HG03521 (cell line): ENCODE results near the gene CCNF.

Experiments
- ATAC-seq: cut with Tn5 transposase; IDR thresholded peaks from one replicate; pipeline ENCODE4 v1.9.1; 2021; ENCODE audit warnings: mild to moderate bottlenecking, moderate library complexity; ENCODE audit not compliant: unreplicated experiment

CCNF gene

DNA sequence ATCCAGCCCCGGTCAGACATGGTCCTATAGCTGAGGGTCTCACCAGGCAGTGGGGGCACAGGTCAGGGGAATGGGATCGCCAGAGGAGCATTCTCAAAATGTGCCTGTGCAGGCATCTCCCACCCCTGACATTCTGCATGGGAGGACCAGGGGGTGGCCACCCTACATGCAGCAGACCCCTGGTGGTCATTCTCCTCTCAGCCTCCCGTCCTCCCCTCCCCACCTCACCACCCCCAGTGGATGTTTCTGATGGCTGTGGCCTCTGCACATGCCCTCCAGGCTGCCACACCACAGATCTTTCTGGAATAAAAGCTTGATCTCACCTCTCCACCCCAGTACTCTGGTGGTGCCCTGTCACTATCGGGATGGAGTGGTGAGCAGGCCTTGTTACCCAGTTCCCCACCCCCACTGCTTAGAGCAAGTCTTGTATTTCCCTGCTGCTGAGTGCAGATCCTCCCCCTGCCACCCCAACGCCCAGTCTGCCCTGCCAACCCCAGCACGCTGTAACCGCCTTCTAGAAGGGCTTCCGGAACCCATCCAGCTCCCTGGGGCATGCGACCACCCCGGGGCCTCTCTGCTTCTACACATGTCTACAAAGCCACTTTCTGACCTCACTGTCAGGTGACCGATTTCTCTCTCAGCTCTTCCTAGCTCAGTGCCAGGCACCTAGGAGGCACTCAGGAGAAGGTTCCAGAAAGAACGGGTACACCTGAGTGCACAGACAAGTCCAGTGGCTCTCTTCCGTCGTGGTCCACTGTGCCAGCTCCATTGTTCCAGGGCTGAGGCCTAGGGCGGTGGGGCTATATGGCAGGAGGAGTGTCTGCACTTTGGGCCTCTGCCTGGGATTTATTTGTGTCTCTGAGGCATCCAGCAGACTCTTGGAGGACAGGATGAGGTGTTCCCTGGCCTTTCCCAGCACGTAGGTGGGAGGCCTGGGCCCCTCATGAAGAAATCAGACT, 55.0 kb downstream of the CCNF start:
- no peak for ATAC-seq

DNA sequence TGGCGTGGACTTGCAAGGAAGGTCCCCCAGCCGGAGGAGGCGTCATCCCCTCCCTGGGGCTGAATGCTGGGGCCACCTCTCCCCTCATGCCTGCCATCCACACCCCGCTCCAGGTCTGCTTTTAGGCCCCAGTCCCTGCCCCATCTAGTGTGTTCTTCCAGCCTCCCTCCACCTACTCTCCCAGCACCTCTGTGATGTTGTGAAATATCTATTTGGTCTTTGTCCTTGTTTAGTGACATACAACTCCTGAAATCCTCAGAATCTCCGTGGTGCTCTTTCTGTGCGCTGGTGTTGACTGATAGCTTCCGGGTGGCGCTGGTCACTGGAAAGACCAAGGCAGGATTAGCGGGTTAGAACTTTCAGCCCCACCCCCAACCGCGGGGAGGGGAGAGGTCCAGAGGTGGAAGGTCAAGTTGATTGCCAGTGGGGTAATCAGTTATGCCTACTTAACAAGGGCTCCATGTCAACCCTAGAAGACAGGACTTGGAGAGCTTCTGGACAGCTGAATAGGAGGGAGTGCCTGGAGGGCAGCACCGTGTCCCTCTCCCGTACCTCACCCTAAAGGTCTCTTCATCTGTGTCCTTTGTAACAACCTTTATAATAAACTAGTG, 55.8 kb downstream of the CCNF start:
- no peak for ATAC-seq

DNA sequence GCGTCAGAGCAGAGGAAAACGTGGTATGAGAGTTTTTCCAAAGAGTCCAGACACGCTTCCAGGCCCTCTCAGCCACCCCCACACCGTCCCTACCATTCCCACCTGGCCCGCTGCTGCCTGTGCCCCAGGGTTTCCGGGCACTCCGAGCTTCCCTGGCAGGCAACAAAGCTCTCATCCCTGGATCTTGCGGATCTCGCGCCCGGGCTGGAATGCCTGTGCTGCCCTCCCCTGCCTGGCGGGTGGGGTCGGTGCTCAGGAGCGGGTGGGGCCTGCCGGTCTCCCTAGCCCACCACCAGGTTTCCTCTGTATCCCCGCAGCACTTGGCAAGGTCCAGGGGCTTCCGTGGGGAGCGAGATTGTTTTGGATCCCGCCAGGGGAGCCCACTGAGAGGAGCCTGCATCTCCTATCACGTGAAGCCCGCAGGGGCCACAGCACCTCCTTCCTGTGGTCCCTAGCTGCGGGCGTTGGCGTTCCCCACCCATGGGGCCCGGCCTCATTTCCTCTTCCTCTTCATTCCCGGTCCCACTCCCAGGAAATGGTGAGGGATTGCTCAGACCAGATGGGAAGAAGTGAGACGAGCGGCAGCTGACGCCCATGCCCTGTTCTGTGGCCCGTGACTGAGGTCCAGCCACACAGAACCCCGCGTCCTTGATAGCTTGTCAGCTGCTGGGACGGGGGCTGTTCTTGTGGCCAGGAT, 56.7 kb downstream of the CCNF start:
- ATAC-seq = no peak

GRCh38 chr16:2486645-2487516, 57.6 kb downstream of the CCNF start:
- no peak for ATAC-seq

DNA sequence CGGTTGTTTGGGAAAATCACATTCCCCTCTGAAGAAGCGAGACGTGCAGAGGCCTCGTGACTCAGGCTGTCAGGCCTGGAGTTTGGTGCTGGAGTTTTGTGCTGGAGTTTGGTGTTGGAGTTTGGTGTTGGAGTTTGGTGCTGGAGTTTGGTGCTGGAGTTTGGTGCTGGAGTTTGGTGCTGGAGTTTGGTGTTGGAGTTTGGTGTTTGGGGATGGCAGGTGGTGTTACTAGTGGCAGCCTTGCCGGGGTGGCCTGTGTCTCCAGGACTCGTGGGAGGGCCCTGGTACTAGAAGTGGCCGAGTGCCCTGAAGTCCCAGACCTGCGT, 58.2 kb downstream of the CCNF start:
- no peak for ATAC-seq

DNA sequence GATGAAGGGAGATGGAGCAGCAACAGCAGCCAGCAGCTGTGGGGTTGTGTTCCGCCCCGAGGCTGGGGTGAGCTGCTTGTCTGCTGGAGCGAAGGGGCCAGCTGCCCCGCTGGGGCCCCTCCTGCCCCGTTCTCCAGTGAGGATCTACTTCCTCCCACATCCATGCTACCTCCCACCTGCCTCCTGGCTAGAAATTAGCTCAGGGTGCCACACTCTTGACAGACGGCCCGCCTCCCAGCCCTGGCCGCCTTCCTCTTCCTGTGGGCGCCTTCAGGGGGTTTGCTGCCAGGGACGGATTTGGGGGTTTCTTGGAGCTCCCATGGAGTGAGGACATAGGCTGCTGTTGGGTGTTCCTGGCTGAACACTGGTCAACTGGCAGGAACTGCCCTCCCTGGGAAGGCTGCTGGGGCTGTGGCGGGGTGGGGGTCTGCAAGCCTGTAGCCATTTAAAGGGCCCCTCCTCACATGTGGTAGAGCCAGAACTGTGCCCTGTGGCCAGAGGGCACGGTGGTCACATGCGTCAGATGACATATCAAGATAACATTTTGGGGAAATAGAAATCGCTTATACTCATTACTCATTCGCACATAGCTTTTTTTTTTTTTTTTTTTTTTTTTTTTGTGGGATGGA, 58.8 kb downstream of the CCNF start:
- ATAC-seq = no peak

GRCh38 chr16:2489581-2489980, 60.3 kb downstream of the CCNF start:
- no peak for ATAC-seq

- no peak for ATAC-seq
These were observed 61.2 kb downstream of the CCNF start for GRCh38 chr16:2490190-2491105.

DNA sequence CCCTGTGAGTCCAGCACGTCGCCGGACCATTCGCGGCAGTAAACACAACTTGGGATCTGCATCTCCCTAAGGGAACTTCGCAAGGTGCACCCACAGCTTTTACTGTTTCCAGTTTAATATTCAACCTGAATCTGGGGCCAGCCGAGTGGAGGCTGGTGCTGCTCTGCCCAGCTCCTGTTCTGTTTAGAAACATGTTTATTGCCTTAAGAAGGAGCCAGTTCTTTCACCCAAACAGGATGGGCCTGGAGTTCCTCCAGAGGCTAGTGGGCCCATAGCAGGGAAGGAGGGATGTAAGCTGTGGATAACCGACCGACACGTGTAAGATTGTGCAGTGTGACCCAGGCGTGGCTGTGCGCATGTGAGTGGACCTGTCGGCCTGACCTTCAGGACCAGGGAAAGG, 63.0 kb downstream of the CCNF start:
- ATAC-seq = no peak

- no peak for ATAC-seq
These were observed 64.4 kb downstream of the CCNF start for GRCh38 chr16:2493605-2494004.

GRCh38 chr16:2494616-2495015, 65.4 kb downstream of the CCNF start:
- no peak for ATAC-seq

GRCh38 chr16:2495041-2495440, 65.8 kb downstream of the CCNF start:
- ATAC-seq = no peak

- ATAC-seq = no peak
These were observed 67.2 kb downstream of the CCNF start for GRCh38 chr16:2496223-2497115.

DNA sequence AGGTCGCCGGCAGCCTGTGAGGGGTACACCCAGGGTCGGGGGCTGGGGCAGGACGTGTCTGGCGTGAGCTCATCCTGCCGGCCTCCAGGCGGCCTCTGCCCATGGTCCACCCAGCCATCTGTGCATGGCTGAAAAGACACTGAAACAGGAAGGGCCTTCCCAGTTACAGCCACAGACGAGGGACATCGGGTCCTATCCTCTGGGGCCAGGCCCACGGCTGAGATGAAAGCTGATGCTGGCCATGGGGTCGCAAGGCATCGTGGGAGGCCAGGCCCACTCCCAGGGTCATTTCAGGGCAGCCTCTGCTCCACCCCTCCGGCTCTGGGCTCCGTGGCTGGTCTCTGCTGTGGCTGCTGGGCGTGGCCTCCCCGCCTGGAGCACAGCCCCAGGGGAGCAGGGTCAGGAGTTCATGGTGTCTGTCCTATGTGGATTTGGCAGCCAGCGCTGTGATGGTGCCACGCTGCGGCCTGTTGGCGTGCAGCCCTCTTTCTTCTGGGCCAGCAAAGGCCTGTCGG, 67.9 kb downstream of the CCNF start:
- no peak for ATAC-seq

DNA sequence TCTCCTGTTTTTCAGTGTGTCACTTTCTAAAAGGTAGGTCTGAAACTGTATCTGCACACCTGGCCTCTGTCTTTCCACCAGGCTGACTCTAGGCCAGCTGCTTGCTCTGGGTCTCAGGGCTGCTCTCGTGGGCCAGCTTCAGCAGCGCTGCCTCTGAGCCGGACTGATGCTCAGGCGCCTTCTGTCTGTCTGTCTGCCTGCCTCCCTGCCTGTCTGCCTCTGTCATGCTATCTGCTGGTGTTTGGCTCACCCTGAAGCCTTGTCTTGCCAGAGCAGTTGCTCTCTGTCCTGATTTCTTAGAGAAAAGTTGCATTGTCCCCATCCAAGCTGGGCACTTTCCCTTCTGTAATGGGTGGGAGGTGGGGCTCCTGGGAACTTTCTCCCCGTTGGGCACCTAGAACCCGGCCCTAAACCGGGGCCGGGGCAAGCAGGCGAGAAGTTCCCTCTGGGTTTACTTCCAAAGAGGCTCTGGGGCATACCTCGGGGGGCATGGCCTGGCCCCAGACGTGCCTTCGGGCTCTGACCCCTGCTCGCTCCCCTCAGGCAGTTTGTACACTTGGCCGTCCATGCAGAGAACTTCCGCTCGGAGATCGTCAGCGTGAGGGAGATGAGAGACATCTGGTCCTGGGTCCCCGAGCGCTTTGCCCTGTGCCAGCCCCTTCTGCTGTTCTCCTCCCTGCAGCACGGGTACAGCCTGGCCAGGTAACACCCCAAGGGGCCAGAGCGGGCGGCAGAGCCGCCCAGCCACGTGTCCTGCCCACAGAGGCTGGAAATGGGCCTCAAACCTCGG, 68.6 kb downstream of the CCNF start:
- no peak for ATAC-seq

DNA sequence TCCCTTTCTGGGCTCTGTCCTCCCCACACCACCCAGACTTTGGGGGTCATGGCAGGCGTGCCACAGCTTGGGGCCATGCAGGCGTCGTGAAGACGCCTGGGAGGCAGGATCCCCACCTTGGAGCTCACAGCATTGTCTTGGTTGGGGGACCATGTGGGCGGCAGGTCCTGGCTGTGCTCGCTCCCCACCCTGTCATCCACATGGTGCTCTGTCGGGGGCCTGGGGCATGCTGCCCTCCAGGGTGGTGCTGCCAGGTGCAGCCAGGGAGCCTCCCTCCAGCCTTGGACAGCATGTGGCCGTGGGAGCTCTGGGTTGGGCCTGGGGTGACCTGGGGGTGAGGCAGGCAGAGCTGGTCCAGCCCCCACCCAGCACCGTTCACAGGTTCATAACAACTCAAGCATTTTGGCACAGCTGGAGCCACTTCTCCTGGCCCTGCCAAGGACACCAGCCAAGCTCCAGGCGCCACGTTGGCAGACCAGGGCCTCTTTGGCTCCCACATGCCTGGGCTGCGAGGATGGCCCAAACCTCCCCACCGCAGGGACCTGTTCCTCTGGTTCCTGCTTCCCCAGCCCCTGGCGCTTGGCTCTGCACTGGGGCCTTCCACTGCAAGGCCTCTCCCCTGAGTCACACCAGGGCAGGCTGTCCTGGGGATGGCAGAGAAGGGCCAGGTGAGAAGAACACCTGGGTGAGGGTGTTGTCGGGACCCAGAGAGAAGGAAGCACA, 69.4 kb downstream of the CCNF start:
- no peak for ATAC-seq

GRCh38 chr16:2499454-2499853, 70.2 kb downstream of the CCNF start:
- ATAC-seq = no peak
